ACHN (cell line): Measurements from ENCODE around the gene PLLP.

ENCODE experiments used
- DNase-seq: peaks from one replicate; pipeline ENCODE4 v3.0.0-alpha.2; 2015
- in situ Hi-C: cut with HindIII; loops from 2 replicates; pipeline ENCODE4 v1.10.0; 2017; ENCODE audit warnings: low sequenced_read_pairs, low pct_ligation_motif_present, low pct_unique_long_range_greater_than_20kb

PLLP gene

DNA sequence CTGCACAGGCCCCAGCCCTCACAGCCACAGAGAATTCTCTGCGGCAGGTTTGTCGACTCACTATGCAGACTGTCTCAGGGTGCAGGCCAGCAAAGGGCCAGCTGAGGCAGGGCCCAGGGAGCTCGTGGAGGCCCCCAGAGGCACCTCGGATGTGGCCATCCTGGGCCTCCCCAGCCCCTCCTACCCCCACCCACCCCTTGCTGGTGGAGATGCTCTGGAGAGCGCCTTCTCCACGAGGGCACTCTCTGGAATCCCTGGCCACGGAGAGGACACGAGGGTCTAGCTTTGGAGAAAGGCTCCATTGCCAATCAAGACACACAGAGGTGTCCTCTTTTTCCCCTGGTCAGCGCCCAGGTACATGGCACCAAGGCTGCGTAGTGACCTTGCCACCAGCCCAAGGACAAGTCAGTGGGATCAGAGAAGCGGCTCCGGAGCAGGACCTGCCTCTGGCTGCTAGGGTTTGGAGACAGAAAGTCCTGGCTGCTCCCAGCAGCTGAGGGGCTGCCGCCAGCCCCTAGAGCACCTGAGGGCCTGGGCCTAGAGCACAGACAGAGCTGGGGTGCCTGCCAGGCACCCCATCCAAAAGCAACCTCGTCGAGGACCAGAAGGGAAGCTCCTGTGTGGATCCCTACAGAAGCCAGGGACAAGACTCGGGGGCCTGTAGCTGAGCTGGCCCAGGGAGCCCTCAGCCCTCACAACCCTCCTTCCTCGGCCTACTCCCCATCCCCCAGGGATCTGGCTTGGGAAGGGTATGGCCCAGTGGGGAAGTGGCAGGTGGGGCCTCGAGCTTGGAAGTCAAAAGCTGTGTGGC is 20.7 kb downstream of the PLLP start:
- no peak for DNase-seq
- in situ Hi-C loops, result no loop called here

- in situ Hi-C loops, result no loop called here
- DNase-seq, result no peak
Observed at GRCh38 chr16:57262841-57263540, 21.5 kb downstream of the PLLP start.

DNA sequence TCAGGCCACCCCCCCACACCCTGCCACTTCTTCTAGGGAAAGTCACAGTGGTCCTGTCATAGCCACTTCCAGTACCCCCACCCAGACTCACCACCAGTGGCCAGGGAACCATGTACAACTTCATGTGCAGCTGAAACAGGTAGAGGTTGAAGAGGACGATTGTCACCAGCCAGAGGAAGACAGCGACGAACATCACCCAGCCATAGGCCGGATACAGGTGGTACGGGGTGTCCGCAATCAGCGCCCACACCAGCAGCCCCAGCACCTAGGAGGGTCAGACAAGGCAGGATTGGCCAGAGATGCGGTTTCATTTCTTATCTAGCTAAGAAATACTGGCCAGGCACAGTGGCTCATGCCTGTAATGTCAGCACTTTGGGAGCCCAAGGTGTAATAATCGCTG is 22.7 kb downstream of the PLLP start:
- in situ Hi-C loops, result no loop called here
- no peak for DNase-seq

DNA sequence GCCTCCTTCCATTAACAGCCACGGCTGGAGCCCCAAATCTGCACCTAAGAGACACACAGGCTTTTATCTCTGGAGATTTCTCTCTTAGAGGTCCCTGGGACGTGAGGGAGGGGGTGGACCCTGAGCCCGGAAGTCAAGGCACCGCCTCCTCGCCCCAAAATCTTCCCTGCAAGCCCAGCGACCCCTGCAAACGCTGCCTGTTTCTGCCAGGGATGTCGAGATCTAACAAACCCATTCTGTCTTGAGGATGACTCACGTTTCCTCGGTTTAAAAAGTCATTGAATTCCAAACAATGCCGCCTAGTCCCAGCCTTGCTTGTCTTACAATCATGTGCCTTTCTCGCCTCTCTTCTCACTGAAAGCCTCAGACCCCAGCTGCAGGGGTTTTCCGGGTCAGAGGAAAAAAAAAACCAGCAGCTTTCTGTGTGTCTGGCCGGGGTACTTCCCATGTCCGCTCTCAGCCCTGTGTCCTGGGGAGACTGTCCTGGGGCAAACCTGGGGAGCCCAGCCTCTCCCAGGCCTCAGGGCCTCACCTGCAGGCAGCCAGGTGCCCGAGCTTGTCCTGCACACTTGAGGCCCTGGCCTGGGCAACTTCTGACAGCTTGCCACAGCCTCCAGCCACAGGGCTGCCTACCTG is 24.1 kb downstream of the PLLP start:
- peak; percentile 64 for DNase-seq
- in situ Hi-C loops, result no loop called here

DNA sequence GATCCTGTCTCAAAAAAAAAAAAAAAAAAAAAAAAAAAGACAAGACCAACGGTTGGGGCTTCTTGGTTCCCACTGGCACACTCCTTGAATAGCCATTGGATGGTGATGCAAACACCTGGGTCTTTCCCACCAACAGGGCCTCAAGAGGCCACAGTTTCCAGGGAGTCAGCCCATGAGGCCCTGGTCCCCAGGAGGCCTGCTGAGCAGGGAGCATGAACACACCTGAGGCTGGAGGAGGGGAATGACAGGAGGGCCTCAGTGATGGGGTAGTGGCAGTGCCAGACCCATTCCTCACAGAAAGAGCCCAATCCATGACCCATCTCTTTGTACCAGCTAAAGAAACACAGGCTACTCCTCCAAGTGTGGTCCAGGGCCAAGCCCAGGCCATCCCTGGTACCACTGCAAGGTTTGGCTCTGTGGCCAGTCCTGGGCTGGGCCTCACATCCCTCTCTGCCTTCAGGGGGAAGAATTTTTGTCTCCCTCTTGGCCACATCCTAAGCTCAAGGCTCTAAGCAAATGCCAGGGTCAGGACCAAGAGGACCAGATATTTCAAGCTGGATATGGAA is 25.5 kb downstream of the PLLP start:
- DNase-seq, result no peak
- in situ Hi-C loops, result no loop called here

DNA sequence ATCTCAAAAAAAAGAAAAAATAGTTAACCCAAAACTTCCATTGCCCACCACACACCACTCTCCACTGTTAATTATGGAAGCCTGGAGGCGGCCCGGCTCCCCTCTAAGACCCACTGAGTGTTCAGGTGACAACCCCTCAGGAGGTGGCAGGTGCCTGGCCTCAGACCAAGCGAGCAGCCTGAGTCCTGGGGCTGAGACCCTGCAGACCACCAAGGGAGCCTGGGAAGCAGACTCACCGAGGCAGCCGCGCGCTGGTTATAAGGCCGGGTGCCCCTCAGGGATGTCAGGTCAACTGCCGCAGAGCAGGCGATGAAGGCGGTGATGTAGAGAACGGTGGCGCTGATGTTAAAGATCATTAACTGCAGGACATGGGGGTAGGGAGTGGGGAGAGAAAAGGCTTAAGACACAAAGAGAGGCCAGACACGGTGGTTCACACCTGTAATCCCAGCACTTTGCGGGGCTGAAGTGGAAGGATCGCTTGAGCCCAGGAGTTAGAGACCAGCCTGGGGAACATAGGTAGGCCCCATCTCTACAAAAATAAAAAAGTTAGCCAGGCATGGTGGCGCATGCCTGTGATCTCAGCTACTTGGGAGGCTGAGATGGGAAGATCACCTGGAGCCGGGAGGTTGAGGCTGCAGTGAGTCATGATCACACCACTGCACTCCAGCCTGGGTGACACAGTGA is 26.1 kb downstream of the PLLP start:
- in situ Hi-C loops, result no loop called here
- DNase-seq, result no peak

DNA sequence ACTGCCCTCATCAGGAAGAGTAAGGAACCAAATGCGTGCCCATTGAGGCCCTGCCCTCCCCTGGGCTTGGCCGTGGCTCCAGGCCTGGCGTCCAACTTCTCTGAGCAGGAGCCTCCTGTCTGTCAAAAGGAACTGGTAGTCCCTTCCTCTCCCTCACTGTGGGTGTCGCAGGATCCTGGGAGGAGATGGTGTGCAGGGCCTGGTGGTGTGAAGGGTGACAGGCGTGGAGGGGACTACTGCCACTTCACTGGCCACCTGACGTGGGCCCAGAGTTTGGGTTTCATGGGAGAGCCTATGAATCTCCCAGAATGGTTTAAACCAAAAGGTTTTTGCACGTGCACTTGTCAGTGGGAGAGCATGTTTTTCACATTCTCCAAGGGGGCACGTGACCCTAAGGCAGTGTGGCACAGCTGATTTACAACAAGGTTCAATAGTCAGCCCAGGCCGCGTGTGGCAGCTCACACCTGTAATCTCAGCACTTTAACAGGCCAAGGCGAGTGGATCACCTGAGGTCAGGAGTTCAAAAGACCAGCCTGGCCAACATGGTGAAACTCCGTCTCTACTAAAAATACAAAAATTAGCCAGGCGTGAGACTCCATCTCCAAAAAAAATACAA is 26.9 kb downstream of the PLLP start:
- in situ Hi-C loops, result no loop called here

GRCh38 chr16:57256601-57257395 is 27.7 kb downstream of the PLLP start:
- in situ Hi-C loops, result no loop called here
- DNase-seq, result no peak

More for the DNA sequence above, 26.9 kb downstream of the PLLP start:
- no peak for DNase-seq

- in situ Hi-C loops, result no loop called here
- no peak for DNase-seq
Observed at GRCh38 chr16:57255686-57256415, 28.6 kb downstream of the PLLP start.

GRCh38 chr16:57253466-57253865 is 31.0 kb downstream of the PLLP start:
- DNase-seq, result no peak
- in situ Hi-C loops, result no loop called here

- DNase-seq, result peak; percentile 17
- in situ Hi-C loops, result no loop called here
Observed at GRCh38 chr16:57252148-57252721, 32.2 kb downstream of the PLLP start.

DNA sequence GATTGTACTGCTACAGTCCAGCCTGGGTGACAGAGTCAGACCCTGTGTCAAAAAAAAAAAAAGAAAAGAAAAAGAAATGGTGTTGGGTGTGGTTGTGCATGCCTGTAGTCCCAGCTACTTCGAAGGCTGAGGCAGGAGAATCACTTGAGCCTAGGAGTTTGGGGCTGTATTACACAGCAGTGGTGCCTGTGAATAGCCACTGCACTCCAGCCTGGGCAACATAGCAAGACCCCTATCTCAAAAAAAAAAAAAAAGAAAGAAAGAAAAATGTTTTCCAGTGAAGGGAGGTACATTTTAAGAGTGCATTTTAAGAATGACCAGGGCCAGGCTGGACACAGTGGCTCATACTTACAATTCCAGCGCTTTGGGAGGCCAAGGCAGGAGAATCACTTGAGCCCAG is 33.1 kb downstream of the PLLP start:
- in situ Hi-C loops, result no loop called here
- no peak for DNase-seq

DNA sequence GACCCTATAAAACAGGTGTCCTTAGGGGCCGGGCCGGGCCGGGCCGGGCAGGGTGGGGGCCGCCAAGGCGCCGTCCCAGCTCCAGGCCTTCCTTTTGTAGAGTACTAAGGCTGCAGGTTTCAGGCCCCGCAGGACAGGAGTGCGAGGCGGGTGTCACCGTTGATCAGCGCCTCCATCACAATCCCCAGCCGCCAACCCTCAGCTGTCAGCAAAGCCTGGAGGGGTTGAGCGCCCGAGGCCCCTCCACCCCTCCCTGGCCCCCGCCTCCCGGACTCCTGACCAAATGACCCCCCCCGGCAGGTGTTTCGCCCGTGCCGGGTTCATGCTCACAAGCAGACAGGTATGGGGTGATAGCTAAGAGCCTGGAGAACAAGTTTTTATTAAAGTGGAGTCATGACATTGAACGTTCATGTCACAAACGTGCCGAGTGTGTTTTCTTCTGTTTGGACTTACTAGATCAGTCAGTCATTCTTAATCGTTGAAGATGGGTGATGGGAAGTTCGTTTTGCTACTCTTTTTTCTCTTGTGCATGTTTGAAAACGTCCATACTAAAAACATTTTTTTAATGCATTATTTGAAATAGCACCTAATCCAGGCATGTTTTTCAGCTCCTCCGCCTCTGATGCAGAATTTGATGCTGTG is 38.9 kb downstream of the PLLP start:
- in situ Hi-C loops, result no loop called here
- DNase-seq, result peak; percentile 16

- in situ Hi-C loops, result no loop called here
- peak; percentile 99 for DNase-seq
Observed at GRCh38 chr16:57244767-57245471, 39.6 kb downstream of the PLLP start, which contains the start of gene ARL2BP. ARL2BP (plus strand) TSS chr16:57245259; CDS start chr16:57245368, 109 bp downstream.

DNA sequence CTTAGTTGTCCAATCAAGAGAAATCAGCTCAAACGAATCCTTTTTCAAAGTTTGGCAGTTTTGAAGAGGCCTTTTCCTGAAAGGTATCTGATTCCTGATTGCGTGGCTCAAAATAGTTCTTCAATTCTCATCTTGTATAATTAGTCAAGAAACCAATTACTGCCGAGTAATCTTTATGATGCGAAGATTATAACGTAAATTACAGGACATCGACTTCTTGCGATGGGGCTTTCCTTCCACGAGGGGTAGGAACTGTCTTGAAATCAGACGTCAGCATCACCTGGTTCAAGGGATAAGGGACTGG is 40.1 kb downstream of the PLLP start:
- in situ Hi-C loops, result no loop called here
- DNase-seq, result no peak

- in situ Hi-C loops, result no loop called here
- DNase-seq, result no peak
Observed at GRCh38 chr16:57242650-57243049, 41.8 kb downstream of the PLLP start.
